Activated T-helper 1 cell treated with anti-CD3 and anti-CD28 coated beads, Interleukin-12 subunit alpha, Interleukin-12 subunit beta, Interleukin-2, Interleukin-4 antibody, amounts not matched to agents 30 ng/mL and 10 ng/mL and 1 ng/mL, durations not matched to agents 14 hours and 24 hours and 36 hours (primary cell): ENCODE results near the gene ZNF248. TPM values are rescaled to one million over a fixed set of nuclear protein-coding genes. Genes with fewer than 3 reads are reported as not detected.

Experiments used
- DNase-seq: peaks from one replicate; pipeline ENCODE4 v3.0.0; 2021; ENCODE audit warnings: low spot score
- H3K27ac Mint-ChIP-seq: one replicate; pipeline ENCODE4 v1.8.0; 2021; ENCODE audit warnings: mild to moderate bottlenecking, mixed read lengths
- H3K27me3 Mint-ChIP-seq: one replicate; pipeline ENCODE4 v1.8.0; 2022; ENCODE audit warnings: mild to moderate bottlenecking, moderate library complexity, mixed read lengths; ENCODE audit not compliant: insufficient read depth
- H3K36me3 Mint-ChIP-seq: one replicate; pipeline ENCODE4 v1.8.0; 2021; ENCODE audit warnings: low read depth, mixed read lengths
- H3K4me1 Mint-ChIP-seq: one replicate; pipeline ENCODE4 v1.8.0; 2021; ENCODE audit warnings: low read depth, mixed read lengths
- H3K4me3 Mint-ChIP-seq: one replicate; pipeline ENCODE4 v1.8.0; 2021; ENCODE audit warnings: mild to moderate bottlenecking, moderate library complexity, mixed read lengths
- H3K9me3 Mint-ChIP-seq: one replicate; pipeline ENCODE4 v1.8.0; 2021; ENCODE audit warnings: mixed read lengths
- intact Hi-C: fragments of 100-400 bp; cut with micrococcal nuclease; formaldehyde crosslinking; loops from one replicate; pipeline ENCODE4 v1.15.1; 2024
- total RNA-seq: library from RNA; stranded (reverse); gene quantifications from 2 replicates; pipeline ENCODE4 v1.2.3, GENCODE V29; 2022

The ZNF248 gene
- total RNA-seq = 7.7 and 7.9 TPM in 2 replicates

DNA sequence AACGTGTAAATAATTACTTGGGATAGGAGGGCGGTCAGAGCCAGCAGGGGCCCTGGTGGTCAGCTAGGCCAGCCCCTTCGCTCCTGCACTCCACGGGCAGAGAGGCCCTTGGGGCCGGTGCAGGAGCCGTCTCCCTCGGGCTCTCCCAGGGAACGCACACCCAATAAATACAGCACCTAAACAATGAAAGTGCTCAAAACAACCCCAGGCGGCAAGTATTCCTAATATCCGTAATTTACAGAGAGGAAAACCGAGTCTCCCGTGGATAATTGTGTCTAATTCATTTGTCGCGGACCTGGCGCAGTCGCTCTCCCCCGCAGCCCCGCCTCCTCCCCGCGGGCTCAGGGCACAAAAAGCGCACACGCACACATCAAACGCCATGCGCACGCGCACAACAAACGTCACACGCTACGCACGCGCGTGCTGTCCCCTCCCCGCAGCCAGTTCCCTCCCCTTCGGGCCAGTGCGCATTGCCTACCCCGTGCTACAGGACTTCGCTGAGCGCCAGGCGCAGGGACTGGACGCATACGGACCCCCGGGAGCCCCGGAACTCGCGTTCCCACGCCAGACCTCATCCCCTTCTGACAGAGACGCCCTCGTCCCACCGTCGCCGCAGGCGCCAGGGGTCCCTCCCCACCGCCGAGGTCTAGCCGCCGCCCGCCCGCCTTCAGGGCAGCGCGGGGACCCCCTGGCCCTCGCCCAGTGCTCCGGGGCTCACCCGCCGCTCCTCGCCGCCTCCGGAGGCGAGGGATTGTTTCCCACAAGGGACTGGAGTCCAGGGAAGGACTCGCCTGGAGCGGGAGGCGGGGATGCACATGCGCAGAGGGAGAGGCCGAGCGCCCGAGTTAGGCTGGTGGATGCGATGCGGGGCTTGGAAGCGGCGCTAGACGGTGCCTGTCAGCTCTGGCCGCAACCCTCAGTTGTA, at the start of gene ZNF248:
TSS of gene ZNF248 (minus strand) at position 324 of the 925 bp plus-strand sequence. CDS start 1,300 bp downstream, outside the sequence.
- H3K27ac Mint-ChIP-seq = peak within 1 kb of the TSS; percentile 95
- H3K36me3 Mint-ChIP-seq = peaks cover 8% of the 10 kb centered on the region
- H3K4me3 Mint-ChIP-seq = peak within 1 kb of the TSS; percentile 89
- H3K4me1 Mint-ChIP-seq = peaks cover 30% of the 10 kb centered on the region
- no peaks in the 10 kb centered on the region for H3K9me3 Mint-ChIP-seq
- intact Hi-C loops = loop anchor here (1.0 to 5.0 kb wide), 5 partner anchors 119 to 545 kb away; partner anchors contain the start of genes ZNF25, ZNF33A and ZNF37A
- DNase-seq = peak; percentile 94
- H3K27me3 Mint-ChIP-seq = no peaks in the 10 kb centered on the region

DNA sequence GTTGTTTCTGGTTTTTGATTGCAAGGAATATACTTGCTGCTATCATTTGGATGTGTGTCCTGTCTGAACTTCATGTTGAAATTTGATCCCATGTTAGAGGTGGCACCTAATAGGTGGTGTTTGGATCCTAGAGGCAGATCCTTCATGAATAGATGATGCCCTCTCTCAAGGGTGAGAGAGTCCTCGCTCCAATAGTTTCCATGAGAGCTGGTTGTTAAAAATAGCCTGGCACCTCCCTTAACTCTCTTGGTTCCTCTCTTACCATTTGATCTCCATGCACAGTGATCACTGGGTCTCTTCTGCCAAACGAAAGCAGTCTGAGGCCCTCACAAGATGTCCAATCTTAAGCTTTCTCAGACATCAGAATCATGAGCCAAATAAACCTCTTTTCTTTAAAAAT, 49.0 kb upstream of the ZNF248 start:
- intact Hi-C loops = no loop called here
- no peaks in the 10 kb centered on the region for H3K36me3 Mint-ChIP-seq
- H3K4me3 Mint-ChIP-seq = no peak overlapping the region

DNA sequence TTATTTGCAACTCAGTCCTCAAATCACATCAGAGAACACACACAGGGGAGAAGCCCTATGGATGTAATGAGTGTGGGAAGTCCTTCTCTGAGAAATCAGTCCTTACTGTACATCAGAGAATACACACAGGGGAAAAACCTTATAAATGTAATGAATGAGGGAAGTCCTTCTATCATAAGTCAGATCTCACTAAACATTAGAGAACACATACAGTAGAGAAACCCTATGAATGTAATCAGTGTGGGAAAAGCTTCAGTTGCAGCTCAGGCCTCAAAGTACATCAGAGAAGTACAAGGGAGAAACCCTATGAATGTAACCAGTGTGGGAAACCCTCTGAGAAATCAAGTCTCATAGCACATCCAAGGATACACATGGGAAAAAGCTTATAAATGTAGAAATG, 39.0 kb upstream of the ZNF248 start:
- Mint-ChIP-seq H3K27me3 (no peaks in the 10 kb centered on the region), H3K4me3 (no peak overlapping the region), H3K27ac (no peak overlapping the region), H3K4me1 (no peaks in the 10 kb centered on the region), H3K36me3 (no peaks in the 10 kb centered on the region), H3K9me3 (peaks cover 37% of the 10 kb centered on the region)
- intact Hi-C loops = no loop called here
- DNase-seq = no peak

More for the DNA sequence above, 49.0 kb upstream of the ZNF248 start:
- Mint-ChIP-seq H3K27me3 (no peaks in the 10 kb centered on the region), H3K27ac (no peak overlapping the region), H3K9me3 (peaks cover 29% of the 10 kb centered on the region), H3K4me1 (no peaks in the 10 kb centered on the region)
- DNase-seq = no peak

DNA sequence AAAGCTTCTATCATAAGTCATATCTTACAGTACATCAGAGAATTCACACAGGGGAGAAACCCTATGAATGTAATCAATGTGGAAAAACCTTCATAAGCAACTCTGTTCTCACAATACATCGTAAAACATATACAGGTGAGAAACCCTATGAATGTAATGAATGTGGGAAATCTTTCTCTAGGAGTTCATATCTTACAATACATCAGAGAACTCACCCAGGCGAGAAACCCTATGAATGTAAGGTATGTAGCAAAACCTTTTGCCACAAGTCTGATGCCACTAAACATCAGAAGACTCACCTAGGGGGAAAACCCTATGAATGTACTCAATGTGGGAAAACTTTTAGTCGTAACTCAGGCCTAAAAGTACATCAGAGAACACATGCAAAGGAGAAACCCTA, 38.3 kb upstream of the ZNF248 start:
- no peak for DNase-seq
- intact Hi-C loops = no loop called here
- H3K4me1 Mint-ChIP-seq = no peaks in the 10 kb centered on the region
- H3K27ac Mint-ChIP-seq = no peak overlapping the region
- peaks cover 45% of the 10 kb centered on the region for H3K9me3 Mint-ChIP-seq
- no peaks in the 10 kb centered on the region for H3K27me3 Mint-ChIP-seq
- no peaks in the 10 kb centered on the region for H3K36me3 Mint-ChIP-seq
- no peak overlapping the region for H3K4me3 Mint-ChIP-seq

DNA sequence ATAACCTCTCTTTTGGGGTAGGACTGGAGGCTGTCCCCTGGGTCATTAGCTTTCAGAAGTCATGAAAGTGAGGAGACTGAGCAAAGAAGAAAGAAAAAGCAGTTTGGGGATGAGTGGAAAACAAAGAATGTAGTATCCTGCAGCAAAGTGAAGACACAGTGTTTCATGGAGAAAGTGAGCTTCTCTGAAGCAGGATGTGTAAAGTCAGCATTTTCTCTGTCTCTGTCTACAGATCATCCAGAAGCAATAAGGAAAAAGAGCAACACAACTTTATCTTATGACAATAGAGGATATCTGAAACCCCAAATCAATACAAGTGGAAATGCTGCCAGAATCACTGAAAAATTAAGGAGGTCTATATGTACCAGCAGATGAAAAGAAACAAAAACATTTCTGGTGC, 28.4 kb upstream of the ZNF248 start:
- Mint-ChIP-seq H3K4me1 (no peaks in the 10 kb centered on the region), H3K36me3 (peaks cover 4% of the 10 kb centered on the region), H3K4me3 (no peak overlapping the region), H3K27ac (no peak overlapping the region), H3K27me3 (no peaks in the 10 kb centered on the region), H3K9me3 (peaks cover 50% of the 10 kb centered on the region)
- no peak for DNase-seq
- intact Hi-C loops = no loop called here

DNA sequence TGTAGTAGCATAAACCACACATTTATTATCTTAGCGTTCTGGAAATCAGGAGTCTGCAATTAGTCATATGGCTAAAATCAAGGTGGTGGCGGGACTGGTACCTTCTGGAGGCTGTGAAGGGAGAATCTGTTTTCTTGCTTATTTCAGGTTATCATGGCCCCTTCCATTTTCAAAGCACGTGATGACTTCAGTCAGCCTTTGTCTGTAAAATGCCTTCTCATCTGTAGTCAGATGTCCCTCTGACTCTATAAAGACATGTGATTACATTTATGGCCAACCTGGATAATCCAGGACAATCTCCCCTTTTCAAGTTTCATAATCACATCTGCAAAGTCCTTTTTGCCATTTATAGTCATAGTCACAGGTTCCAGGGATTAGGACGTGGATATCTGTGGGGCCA, 15.5 kb upstream of the ZNF248 start:
- Mint-ChIP-seq H3K27ac (no peak overlapping the region), H3K9me3 (no peaks in the 10 kb centered on the region), H3K4me3 (no peak overlapping the region), H3K27me3 (no peaks in the 10 kb centered on the region), H3K4me1 (no peaks in the 10 kb centered on the region), H3K36me3 (no peaks in the 10 kb centered on the region)
- no peak for DNase-seq
- intact Hi-C loops = no loop called here

DNA sequence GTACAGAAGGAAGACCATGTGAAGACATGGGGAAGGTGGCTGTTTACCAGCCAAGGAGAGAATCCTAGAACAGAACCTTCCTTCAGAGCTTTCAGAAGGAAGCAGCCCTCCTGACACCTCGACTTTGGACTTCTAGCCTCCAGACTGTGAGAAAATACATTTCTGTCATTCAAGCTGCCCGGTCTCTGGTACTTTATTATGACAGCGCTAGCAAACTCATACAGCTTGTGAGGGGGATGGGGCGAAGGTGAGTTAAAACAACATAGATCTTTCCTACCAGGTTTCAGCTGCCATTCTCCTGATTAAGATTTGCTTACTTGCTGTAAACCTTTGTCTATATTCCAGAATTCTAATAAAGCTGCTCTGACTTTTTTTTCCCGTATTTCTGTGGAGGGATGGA, 14.9 kb upstream of the ZNF248 start:
- no peak overlapping the region for H3K4me3 Mint-ChIP-seq
- H3K9me3 Mint-ChIP-seq = no peaks in the 10 kb centered on the region
- no peak overlapping the region for H3K27ac Mint-ChIP-seq
- no peaks in the 10 kb centered on the region for H3K4me1 Mint-ChIP-seq
- no peaks in the 10 kb centered on the region for H3K27me3 Mint-ChIP-seq
- no peaks in the 10 kb centered on the region for H3K36me3 Mint-ChIP-seq
- DNase-seq = no peak
- intact Hi-C loops = no loop called here

DNA sequence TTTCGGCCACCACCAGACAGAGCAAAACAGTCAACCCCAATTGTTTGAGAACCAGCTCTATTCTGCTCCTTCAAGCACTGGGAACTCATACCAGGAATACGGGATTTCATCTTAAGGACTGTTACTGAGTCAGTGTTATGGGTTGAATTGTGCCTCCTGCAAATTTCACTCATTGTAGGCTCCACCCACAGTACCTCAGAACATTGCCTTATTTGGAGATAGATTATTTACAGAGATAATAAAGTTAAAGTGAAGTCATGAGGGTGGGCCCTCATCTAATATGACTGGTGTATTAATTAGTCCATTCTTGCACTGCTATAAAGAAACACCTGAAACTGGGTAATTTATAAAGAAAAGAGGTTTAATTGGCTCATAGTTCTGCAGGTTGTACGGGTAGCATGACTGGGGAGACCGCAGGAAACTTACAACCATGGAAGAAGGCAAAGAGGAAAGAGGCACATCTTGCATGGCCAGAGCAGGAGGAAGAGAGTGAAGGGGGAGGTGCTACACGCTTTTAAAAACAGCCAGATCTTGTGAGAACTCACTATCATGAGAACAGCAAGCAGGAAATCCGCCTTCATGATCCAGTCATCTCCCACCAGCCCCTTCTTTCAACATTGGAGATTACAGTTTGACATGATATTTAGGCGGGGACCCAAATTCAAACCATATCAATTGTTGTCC, 14.3 kb upstream of the ZNF248 start:
- no peaks in the 10 kb centered on the region for H3K27me3 Mint-ChIP-seq

DNA sequence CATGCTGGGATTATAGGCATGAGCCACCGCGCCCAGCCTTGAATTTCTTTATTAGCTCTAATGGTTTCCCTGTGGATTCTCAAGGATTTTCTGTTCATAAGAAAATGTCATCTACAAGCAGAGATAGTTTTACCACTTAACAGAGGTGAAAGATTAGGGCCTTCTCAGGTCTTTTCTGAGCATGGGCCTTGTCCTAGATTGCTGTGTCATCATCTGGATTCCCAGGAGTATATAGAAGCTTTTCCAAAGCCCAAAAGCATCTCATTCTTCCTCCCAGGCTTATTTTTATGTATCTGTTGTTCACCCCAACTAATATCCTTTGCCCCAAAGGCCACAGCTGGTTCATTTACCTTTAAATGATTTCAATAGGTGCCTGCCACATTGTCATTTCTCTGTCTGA, 13.7 kb upstream of the ZNF248 start:
- no peak for DNase-seq
- intact Hi-C loops = no loop called here
- peaks cover 6% of the 10 kb centered on the region for H3K9me3 Mint-ChIP-seq

More for the DNA sequence above, 14.3 kb upstream of the ZNF248 start:
- DNase-seq = no peak
- Mint-ChIP-seq H3K4me1 (no peaks in the 10 kb centered on the region), H3K9me3 (peaks cover under 1% of the 10 kb centered on the region), H3K27ac (no peak overlapping the region), H3K4me3 (no peak overlapping the region), H3K36me3 (no peaks in the 10 kb centered on the region)
- intact Hi-C loops = no loop called here

DNA sequence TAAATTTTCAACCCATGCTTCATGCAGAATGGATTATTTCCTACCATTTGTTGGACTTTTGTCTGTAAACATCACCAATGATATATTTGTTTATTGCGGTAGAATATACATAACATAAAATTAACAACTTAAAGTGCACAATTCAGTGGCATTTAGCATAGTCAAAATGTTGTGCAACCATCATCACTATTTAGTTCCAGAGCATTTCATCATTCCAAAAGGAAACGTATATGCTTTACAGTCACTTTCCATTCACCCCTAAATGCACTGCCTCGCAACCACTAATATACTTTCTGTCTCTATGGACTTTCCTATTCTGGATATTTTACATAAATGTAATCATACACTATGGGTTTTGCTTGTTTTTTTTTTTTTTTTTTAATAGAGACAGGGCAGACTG, 11.4 kb upstream of the ZNF248 start:
- peaks cover 7% of the 10 kb centered on the region for H3K9me3 Mint-ChIP-seq
- intact Hi-C loops = no loop called here

More for the DNA sequence above, 13.7 kb upstream of the ZNF248 start:
- Mint-ChIP-seq H3K4me3 (no peak overlapping the region), H3K4me1 (no peaks in the 10 kb centered on the region), H3K27me3 (no peaks in the 10 kb centered on the region), H3K36me3 (no peaks in the 10 kb centered on the region), H3K27ac (no peak overlapping the region)

DNA sequence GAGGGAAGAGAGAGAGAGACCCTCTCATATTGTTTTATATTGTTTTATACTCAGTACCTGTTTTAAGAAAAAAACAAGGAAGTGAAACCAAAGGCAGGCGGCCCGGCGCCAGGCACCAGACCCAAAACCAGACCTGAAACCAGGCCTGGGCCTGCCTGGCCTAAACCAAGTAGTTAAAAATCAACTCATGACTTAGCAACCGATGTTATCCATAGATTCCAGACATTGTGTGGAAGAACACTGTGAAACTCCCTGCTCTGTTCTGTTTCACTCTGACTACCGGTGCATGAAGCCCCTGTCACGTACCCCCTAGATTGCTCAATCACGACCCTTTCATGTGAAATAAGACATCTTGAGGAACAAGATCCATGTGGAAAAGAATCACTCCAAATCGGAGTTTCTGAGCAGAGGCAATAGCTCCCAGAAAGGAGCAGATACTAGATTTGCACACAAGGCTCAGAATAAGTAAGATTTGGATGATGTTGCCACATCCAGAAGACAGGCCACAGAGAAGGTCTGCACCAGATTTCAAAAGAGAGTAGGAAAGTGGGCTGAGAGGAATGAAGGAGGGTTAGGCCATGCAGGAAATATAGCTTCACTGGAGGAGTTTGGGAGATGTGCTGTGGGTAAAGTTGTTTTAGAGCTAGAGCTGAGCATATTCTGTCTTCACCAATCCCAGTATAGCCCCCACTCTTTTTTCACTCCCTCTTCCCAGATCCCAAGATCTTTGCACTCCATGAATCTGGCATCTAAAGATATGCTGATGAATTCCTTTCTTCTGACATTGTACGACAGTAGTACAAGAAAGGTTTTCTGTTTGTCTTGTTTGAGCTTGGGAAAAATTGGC, 8.8 kb upstream of the ZNF248 start:
- Mint-ChIP-seq H3K27me3 (no peaks in the 10 kb centered on the region), H3K27ac (no peak overlapping the region), H3K4me1 (no peaks in the 10 kb centered on the region), H3K36me3 (no peaks in the 10 kb centered on the region), H3K4me3 (no peak overlapping the region), H3K9me3 (peaks cover 7% of the 10 kb centered on the region)
- intact Hi-C loops = no loop called here
- DNase-seq = no peak

More for the DNA sequence above, 11.4 kb upstream of the ZNF248 start:
- Mint-ChIP-seq H3K4me1 (no peaks in the 10 kb centered on the region), H3K36me3 (no peaks in the 10 kb centered on the region), H3K27me3 (no peaks in the 10 kb centered on the region), H3K4me3 (no peak overlapping the region), H3K27ac (no peak overlapping the region)
- DNase-seq = no peak

DNA sequence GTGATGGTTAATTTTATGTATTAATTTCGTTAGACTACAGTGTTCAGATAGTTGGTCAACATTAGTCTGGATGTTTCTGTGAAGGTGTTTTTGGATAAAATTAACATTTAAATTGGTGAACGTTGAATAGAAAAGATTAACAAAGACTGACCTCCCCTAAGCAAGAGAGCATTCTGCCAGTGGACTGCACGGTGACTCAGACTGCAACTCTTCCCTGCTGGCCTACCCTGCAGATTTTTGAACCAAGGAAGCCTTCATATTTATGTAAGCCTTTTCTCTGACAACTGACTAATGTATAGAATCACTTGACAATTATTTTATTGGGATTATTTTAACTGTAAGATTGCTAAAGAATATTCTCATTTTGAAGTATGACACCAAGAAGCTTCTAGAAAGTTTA, 7.9 kb upstream of the ZNF248 start:
- no peak overlapping the region for H3K27ac Mint-ChIP-seq
- H3K9me3 Mint-ChIP-seq = peaks cover 7% of the 10 kb centered on the region
- intact Hi-C loops = no loop called here

More for the DNA sequence above, 7.9 kb upstream of the ZNF248 start:
- Mint-ChIP-seq H3K4me1 (no peaks in the 10 kb centered on the region), H3K36me3 (no peaks in the 10 kb centered on the region), H3K27me3 (no peaks in the 10 kb centered on the region), H3K4me3 (no peak overlapping the region)
- no peak for DNase-seq
